Measurements from ENCODE around the gene EFCAB8.

- no peak for TF ChIP-seq CTCF (IDR thresholded peaks at IDR 0.05; ENCODE audit: poor library complexity)
- no peak for TF ChIP-seq EZH2phosphoT487 (IDR thresholded peaks at IDR 0.05; ENCODE audit: low read depth, severe bottlenecking, unreplicated experiment)
- no peak for TF ChIP-seq EZH2 (IDR thresholded peaks at IDR 0.05; ENCODE audit: borderline replicate concordance)
These were observed 75.9 kb downstream of the EFCAB8 start for GRCh38 chr20:32934580-32934979.
